Spleen (tissue), 13 donors: ENCODE data around the gene DNM2. TPM values are rescaled to one million over a fixed set of nuclear protein-coding genes. Genes with fewer than 3 reads are reported as not detected.

Source experiments
- DNase-seq: peaks from one replicate; pipeline ENCODE4 v3.0.0-alpha.2; 2020
- H3K27ac ChIP-seq, 8 donors: fragments of 200-600 bp; sonication (generic) in 7 of 8; 1 replicate in 4 of 8; 2 replicates in 4 of 8; pipeline versions ENCODE4 v1.5.0 to v1.8.0; 2016 to 2021; ENCODE audit warnings: inconsistent platforms in 4 of 8, mild to moderate bottlenecking in 4 of 8, moderate library complexity in 1 of 8
- H3K27me3 ChIP-seq, 7 donors: fragments of 200-600 bp; sonication (generic) in 6 of 7; replicated peaks in 1 of 7; 1 replicate in 4 of 7; 2 replicates in 3 of 7; pipeline versions ENCODE4 v1.5.0 to v1.8.0; 2016 to 2021; ENCODE audit warnings: inconsistent platforms in 3 of 7, mild to moderate bottlenecking in 1 of 7
- H3K36me3 ChIP-seq, 6 donors: fragments of 200-600 bp; sonication (generic) in 5 of 6; 1 replicate in 4 of 6; 2 replicates in 2 of 6; pipeline versions ENCODE4 v1.5.0 to v1.8.0; 2016 to 2021; ENCODE audit warnings: inconsistent platforms in 2 of 6
- H3K4me1 ChIP-seq, 6 donors: fragments of 200-600 bp; sonication (generic) in 5 of 6; 1 replicate in 3 of 6; 2 replicates in 3 of 6; pipeline versions ENCODE4 v1.5.0 to v1.8.0; 2016 to 2021; ENCODE audit warnings: inconsistent platforms in 3 of 6
- H3K4me3 ChIP-seq, 8 donors: fragments of 200-600 bp; sonication (generic) in 7 of 8; 1 replicate in 4 of 8; 2 replicates in 4 of 8; pipeline versions ENCODE4 v1.5.0 to v1.8.0; 2016 to 2021; ENCODE audit warnings: inconsistent platforms in 4 of 8, mild to moderate bottlenecking in 4 of 8, moderate library complexity in 2 of 8
- H3K9me3 ChIP-seq, 8 donors: fragments of 200-600 bp; sonication (generic) in 7 of 8; 1 replicate in 4 of 8; 2 replicates in 4 of 8; pipeline versions ENCODE4 v1.5.0 to v1.8.0; 2016 to 2021; ENCODE audit warnings: inconsistent platforms in 4 of 8
- CTCF ChIP-seq, 11 experiments: fragments of 200-600 bp in 7 of 11; fragments of 450-650 bp in 4 of 11; sonication (generic) in 4 of 11; IDR thresholded peaks in 8 of 11; conservative IDR thresholded peaks in 3 of 11; 1 replicate in 7 of 11; 2 replicates in 4 of 11; pipeline versions ENCODE4 v1.4.0 to v1.8.0; 2016 to 2021; ENCODE audit warnings: antibody characterized with exemption in 11 of 11, inconsistent platforms in 4 of 11, mild to moderate bottlenecking in 1 of 11
- POLR2A ChIP-seq, 3 donors: fragments of 450-650 bp; IDR thresholded peaks; one replicate each; pipeline ENCODE4 v1.5.1; 2017; ENCODE audit warnings: antibody characterized with exemption in 3 of 3, mild to moderate bottlenecking in 1 of 3
- POLR2AphosphoS5 ChIP-seq, 3 donors: sonication (generic); formaldehyde crosslinking; IDR thresholded peaks; one replicate each; pipeline ENCODE4 v1.5.1; 2017; ENCODE audit warnings: antibody characterized with exemption in 3 of 3
- WGBS, 5 donors: extraction: QIAGEN DNeasy Blood & Tissue Kit in 3 of 5; methylation state at CpG; one replicate each; pipeline versions ENCODE4 v1.1.5 to v1.1.7; 2013 to 2018; 5-methylcytosine and 5-hydroxymethylcytosine counted together
- intact Hi-C: fragments of 100-400 bp; cut with DNase I; formaldehyde crosslinking; loops from one replicate; pipeline ENCODE4 v1.15.0; 2023; ENCODE audit warnings: low total_unique reads
- long read RNA-seq, 2 donors: transcript quantifications; one replicate each; lab custom pipeline, GENCODE V29; 2026
- polyA plus RNA-seq, 3 donors: library from polyadenylated mRNA; stranded (reverse); fragments of 200-250 nt; gene quantifications; one replicate each; pipeline ENCODE4 v1.2.1, GENCODE V29; 2013
- total RNA-seq, 7 donors: library from RNA; depleted of rRNA in 3 of 7; stranded (reverse); fragments of >200 nt in 3 of 7; fragmentation: NEBNext Ultra II Directional in 4 of 7; extraction: Animal tissue kit (Norgen Biotek cat#: 25700) in 4 of 7; gene quantifications; one replicate each; pipeline versions ENCODE4 v1.1.0 to v1.2.1, GENCODE V29; 2016 to 2021
- donor health status: healthy with polysubstance abuse.
- donor health status: DM: no; HTN: no; CAD: no; lungs with moderate emphysema.
- donor health status: DM: no; HTN: no; CAD: no.
- donor health status: Bipolar disorder and iron deficiency.
- donor health status: healthy.
- donor health status: DM: no; HTN: no; CAD: no.
- donor health status: DM: yes; HTN: yes; CAD: no.

DNM2 gene
- total RNA-seq (100 to 1,000 TPM; 175 to 298 (median 197) TPM), polyA plus RNA-seq (100 to 1,000 TPM in 1 of 3 donors, 10 to 100 TPM in 2; 57.1 to 104 (median 89.0) TPM)
- long read RNA-seq, donor 1, full-length matches to known transcripts, result 11 of 36 reads
- long read RNA-seq, donor 1, partial matches to known transcripts, result 25 of 36 reads
- long read RNA-seq, donor 1, other reads (novel, unspliced or antisense), result 0 of 36 reads
- long read RNA-seq, donor 2, full-length matches to known transcripts, result 5 of 42 reads
- long read RNA-seq, donor 2, partial matches to known transcripts, result 37 of 42 reads
- long read RNA-seq, donor 2, other reads (novel, unspliced or antisense), result 0 of 42 reads

DNA sequence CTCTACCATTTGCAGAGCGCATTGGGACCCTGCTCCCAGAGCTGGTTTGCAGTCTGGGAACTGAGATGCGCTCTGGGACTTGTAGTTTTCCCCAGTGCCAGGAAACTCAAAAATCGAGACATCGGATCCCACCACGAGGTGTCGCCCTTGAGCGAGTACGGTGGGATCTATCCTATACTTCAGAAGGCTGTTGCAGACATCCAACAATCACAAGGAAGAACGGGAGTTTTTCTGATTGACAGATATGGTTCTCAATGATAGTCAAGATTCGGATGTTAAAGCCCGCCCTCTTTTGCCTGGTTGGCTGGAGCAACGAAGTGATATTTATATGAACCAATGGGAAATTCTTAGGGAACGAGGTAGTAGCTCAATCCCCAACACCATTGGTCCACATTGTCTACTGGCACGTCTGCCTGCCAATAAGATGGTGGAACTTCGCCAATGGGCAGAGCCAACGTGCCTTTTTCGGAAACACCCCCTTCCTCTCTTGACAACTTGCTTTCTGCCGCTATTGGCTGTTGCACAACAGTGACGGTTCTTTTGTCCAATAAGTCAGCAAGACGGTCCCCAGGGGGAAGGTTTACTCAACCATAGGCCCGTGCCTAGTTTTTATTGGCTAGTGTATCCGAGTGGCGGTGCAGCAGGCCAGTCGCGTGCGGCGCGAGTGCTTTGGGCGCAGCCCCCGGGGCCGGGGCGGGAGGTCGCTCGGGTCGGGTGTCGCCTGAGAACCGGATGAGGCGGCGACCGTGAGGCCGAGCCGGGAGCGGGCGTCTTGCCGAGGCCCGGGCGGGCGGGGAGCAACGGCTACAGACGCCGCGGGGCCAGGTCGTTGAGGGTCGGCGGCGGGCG lies at the start of gene DNM2:
Gene DNM2, plus strand, starts transcription at position 724 of the 849 bp plus-strand sequence. CDS start 164 bp downstream, outside the sequence.
- Histone ChIP-seq H3K27me3 (no peaks in the 10 kb centered on the region), H3K4me3 (peak within 1 kb of the TSS; percentile 98 to 100 (median 100)), H3K4me1 (peaks cover 28 to 63% (median 48%) of the 10 kb centered on the region in 6 donors), H3K36me3 (peaks cover 0 to 31% (median 5%) of the 10 kb centered on the region in 6 donors), H3K27ac (peak within 1 kb of the TSS; percentile 94 to 99 (median 98)), H3K9me3 (no peaks in the 10 kb centered on the region)
- peak; percentile 99 for DNase-seq
- 0 to 1% (median 0%) methylated on average over 34 to 57 of the region's 57 CpGs for whole genome bisulfite sequencing, 5 donors
- intact Hi-C loops, result loop anchor here (5.0 kb wide), 2 partner anchors 50 to 145 kb away; no protein-coding TSS in a partner anchor
- peak; percentile 91 to 94 (median 92) for TF ChIP-seq POLR2AphosphoS5 (IDR thresholded peaks at IDR 0.05)
- TF ChIP-seq CTCF (IDR thresholded peaks at IDR 0.05 in 8 of 11, conservative IDR thresholded peaks at IDR 0.05 in 3 of 11), result peak; percentile 68 to 97 (median 88)
- TF ChIP-seq POLR2A (IDR thresholded peaks at IDR 0.05), result peak in 1 of 3 donors; percentile 60

DNA sequence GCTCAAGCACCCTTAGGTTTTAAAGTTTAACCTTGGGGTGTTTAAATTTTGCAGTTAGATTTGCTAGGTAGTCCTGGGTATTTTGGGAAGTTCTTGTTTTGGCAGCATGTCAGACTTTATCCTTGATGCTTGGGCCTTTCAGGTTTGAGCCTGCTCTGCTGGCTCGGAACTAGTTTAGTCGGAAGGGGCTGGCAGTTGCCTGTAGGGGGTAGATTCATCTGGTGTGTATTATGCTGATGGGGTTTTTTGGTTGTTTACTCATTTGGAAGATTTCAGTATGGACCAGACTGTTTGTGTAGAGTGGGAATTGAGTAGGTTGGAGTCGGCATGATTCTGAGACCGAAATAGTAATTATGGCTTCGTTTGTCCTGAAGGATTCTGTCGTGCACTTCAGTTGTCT lies 48.6 kb upstream of the DNM2 start:
- Histone ChIP-seq H3K36me3 (peaks cover 0 to 75% (median 39%) of the 10 kb centered on the region in 6 donors), H3K27me3 (no peaks in the 10 kb centered on the region), H3K4me1 (peaks cover 16 to 89% (median 66%) of the 10 kb centered on the region in 6 donors), H3K9me3 (no peaks in the 10 kb centered on the region), H3K4me3 (no peak overlapping the region), H3K27ac (no peak overlapping the region)
- TF ChIP-seq POLR2AphosphoS5 (IDR thresholded peaks at IDR 0.05) (no peak), POLR2A (IDR thresholded peaks at IDR 0.05) (no peak), CTCF (IDR thresholded peaks at IDR 0.05 in 8 of 11, conservative IDR thresholded peaks at IDR 0.05 in 3 of 11) (no peak)
- DNase-seq, result no peak
- intact Hi-C loops, result no loop called here
- 84 to 96% (median 84%) methylated on average over 6 of the region's 6 CpGs for WGBS, 5 donors

GRCh38 chr19:10670182-10670581 lies 47.7 kb upstream of the DNM2 start:
- no peak for DNase-seq
- H3K27me3 ChIP-seq, result no peaks in the 10 kb centered on the region
- no peak overlapping the region for H3K4me3 ChIP-seq
- no peaks in the 10 kb centered on the region for H3K9me3 ChIP-seq
- no peak overlapping the region for H3K27ac ChIP-seq
- TF ChIP-seq CTCF (IDR thresholded peaks at IDR 0.05 in 8 of 11, conservative IDR thresholded peaks at IDR 0.05 in 3 of 11) (no peak), POLR2A (IDR thresholded peaks at IDR 0.05) (no peak)
- H3K4me1 ChIP-seq, result peaks cover 16 to 79% (median 57%) of the 10 kb centered on the region in 6 donors
- H3K36me3 ChIP-seq, result peaks cover 0 to 84% (median 39%) of the 10 kb centered on the region in 6 donors
- WGBS, 5 donors, result 79 to 100% (median 89%) methylated on average over 1 of the region's 1 CpG
- intact Hi-C loops, result no loop called here
